CD14-positive monocyte (primary cell): ENCODE measurements around the gene SERPINB12. TPM values are rescaled to one million over a fixed set of nuclear protein-coding genes. Genes with fewer than 3 reads are reported as not detected.

ENCODE experiments used
- DNase-seq, 3 donors: peaks; one replicate each; pipeline ENCODE4 v3.0.0-alpha.2; 2011 to 2022
- H2AFZ ChIP-seq: 2 replicates; pipeline ENCODE4 v1.6.0; 2012; ENCODE audit warnings: mild to moderate bottlenecking, low read depth, low read length, inconsistent platforms; ENCODE audit not compliant: insufficient read depth, poor library complexity, severe bottlenecking
- H3K27ac ChIP-seq, 2 donors: 1 replicate in 1 of 2; 2 replicates in 1 of 2; pipeline ENCODE4 v1.5.1; 2012 to 2013; ENCODE audit warnings: low read length in 2 of 2, control low read depth in 1 of 2, inconsistent platforms in 1 of 2, low read depth in 1 of 2, mild to moderate bottlenecking in 1 of 2
- H3K27me3 ChIP-seq, 2 donors: one replicate each; pipeline versions ENCODE4 v1.6.0 to v1.6.1; 2011 to 2013; ENCODE audit warnings: low read length in 2 of 2; ENCODE audit not compliant: control insufficient read depth in 2 of 2, insufficient read depth in 2 of 2
- H3K36me3 ChIP-seq, 2 donors: replicated peaks in 1 of 2; 1 replicate in 1 of 2; 2 replicates in 1 of 2; pipeline versions ENCODE4 v1.5.1 to v1.6.1; 2012 to 2013; ENCODE audit warnings: low read length in 2 of 2, control low read depth in 1 of 2, inconsistent platforms in 1 of 2, mild to moderate bottlenecking in 1 of 2; ENCODE audit not compliant: insufficient read depth in 2 of 2, control insufficient read depth in 1 of 2
- H3K4me1 ChIP-seq, 2 donors: 1 replicate in 1 of 2; 2 replicates in 1 of 2; pipeline versions ENCODE4 v1.5.1 to v1.6.1; 2012 to 2013; ENCODE audit warnings: low read length in 2 of 2, control low read depth in 1 of 2, inconsistent platforms in 1 of 2, mild to moderate bottlenecking in 1 of 2, moderate library complexity in 1 of 2; ENCODE audit not compliant: insufficient read depth in 2 of 2, control insufficient read depth in 1 of 2
- H3K4me2 ChIP-seq: replicated peaks from 2 replicates; pipeline ENCODE3; 2012; ENCODE audit warnings: low read length, moderate library complexity, mild to moderate bottlenecking; ENCODE audit not compliant: poor library complexity, severe bottlenecking; ENCODE audit errors: extremely low read depth
- H3K4me3 ChIP-seq, 3 experiments: fragments of 200-600 bp in 1 of 3; sonication (generic) in 1 of 3; replicated peaks in 1 of 3; 1 replicate in 2 of 3; 2 replicates in 1 of 3; pipeline ENCODE4 v1.5.1; 2011 to 2013; ENCODE audit warnings: low read length in 3 of 3, mild to moderate bottlenecking in 3 of 3, control low read depth in 2 of 3, low read depth in 2 of 3, inconsistent platforms in 1 of 3, moderate library complexity in 1 of 3
- H3K79me2 ChIP-seq: 2 replicates; pipeline ENCODE4 v1.6.0; 2012; ENCODE audit warnings: mild to moderate bottlenecking, control low read depth, inconsistent platforms, low read length, moderate library complexity; ENCODE audit not compliant: insufficient read depth
- H3K9ac ChIP-seq: 2 replicates; pipeline ENCODE4 v1.6.0; 2017; ENCODE audit warnings: low read length, mild to moderate bottlenecking; ENCODE audit not compliant: insufficient read depth, poor library complexity, severe bottlenecking
- H3K9me3 ChIP-seq, 2 donors: replicated peaks in 1 of 2; 1 replicate in 1 of 2; 2 replicates in 1 of 2; pipeline versions ENCODE4 v1.5.1 to v1.6.1; 2012 to 2013; ENCODE audit warnings: low read length in 2 of 2, control low read depth in 1 of 2; ENCODE audit not compliant: control insufficient read depth in 1 of 2, insufficient read depth in 1 of 2
- H4K20me1 ChIP-seq: 2 replicates; pipeline ENCODE4 v1.6.0; 2012; ENCODE audit warnings: mild to moderate bottlenecking, low read length, control low read depth, moderate library complexity; ENCODE audit not compliant: insufficient read depth
- H3K27ac Mint-ChIP-seq, 7 donors: one replicate each; pipeline ENCODE4 v1.8.0; 2020; ENCODE audit warnings: mild to moderate bottlenecking in 7 of 7, mixed read lengths in 7 of 7, moderate library complexity in 6 of 7, inconsistent platforms in 2 of 7
- H3K27me3 Mint-ChIP-seq, 3 donors: one replicate each; pipeline ENCODE4 v1.8.0; 2021 to 2022; ENCODE audit warnings: low read depth in 3 of 3, mild to moderate bottlenecking in 3 of 3, mixed read lengths in 3 of 3, moderate library complexity in 3 of 3, inconsistent platforms in 1 of 3
- H3K36me3 Mint-ChIP-seq, 2 donors: one replicate each; pipeline ENCODE4 v1.8.0; 2020; ENCODE audit warnings: mixed read lengths in 2 of 2, inconsistent platforms in 1 of 2, mild to moderate bottlenecking in 1 of 2
- H3K4me1 Mint-ChIP-seq: one replicate; pipeline ENCODE4 v1.8.0; 2020; ENCODE audit warnings: mild to moderate bottlenecking, mixed read lengths
- H3K4me3 Mint-ChIP-seq, 2 donors: one replicate each; pipeline ENCODE4 v1.8.0; 2020; ENCODE audit warnings: mild to moderate bottlenecking in 2 of 2, mixed read lengths in 2 of 2, moderate library complexity in 1 of 2
- H3K9me3 Mint-ChIP-seq, 7 donors: one replicate each; pipeline ENCODE4 v1.8.0; 2020 to 2022; ENCODE audit warnings: mixed read lengths in 7 of 7, mild to moderate bottlenecking in 6 of 7, moderate library complexity in 6 of 7, inconsistent platforms in 2 of 7
- CTCF ChIP-seq: fragments of 200-600 bp; IDR thresholded peaks from one replicate; pipeline ENCODE4 v1.8.0; 2022; ENCODE audit warnings: antibody characterized with exemption, mild to moderate bottlenecking
- WGBS: methylation state at CpG from one replicate; pipeline ENCODE4 v1.1.5; 2013; ENCODE audit warnings: missing lambda C conversion rate; ENCODE audit not compliant: insufficient coverage; 5-methylcytosine and 5-hydroxymethylcytosine counted together
- intact Hi-C, 2 donors: fragments of 100-400 bp; cut with micrococcal nuclease; formaldehyde crosslinking; loops; one replicate each; pipeline versions ENCODE4 v1.15.0 to v1.15.1; 2023
- polyA plus RNA-seq, 3 donors: library from polyadenylated mRNA; depleted of rRNA in 1 of 3; unstranded in 2 of 3; stranded (reverse) in 1 of 3; fragments of 300-500 nt in 2 of 3; fragments of >200 nt in 1 of 3; fragmentation: Illumina TruSeq in 2 of 3; gene quantifications; 1 replicate in 2 of 3; 2 replicates in 1 of 3; pipeline ENCODE4 v1.2.3, GENCODE V29; 2012 to 2021

Gene SERPINB12
- polyA plus RNA-seq, 3 donors: not detected

- H3K79me2 ChIP-seq: no peaks in the 10 kb centered on the region
- Mint-ChIP-seq H3K9me3 (no peaks in the 10 kb centered on the region), H3K27ac (no peak overlapping the region), H3K4me1 (peaks cover 6% of the 10 kb centered on the region), H3K4me3 (no peak overlapping the region), H3K36me3 (no peaks in the 10 kb centered on the region), H3K27me3 (peaks cover 0 to 4% (median 1%) of the 10 kb centered on the region in 3 donors)
- H3K4me3 ChIP-seq: no peak overlapping the region
- no peaks in the 10 kb centered on the region for H3K27me3 ChIP-seq
- H3K9me3 ChIP-seq: no peaks in the 10 kb centered on the region
- no peaks in the 10 kb centered on the region for H3K36me3 ChIP-seq
- no peaks in the 10 kb centered on the region for H4K20me1 ChIP-seq
- intact Hi-C loops: loop anchor here (5.0 to 10.0 kb wide), 5 partner anchors 56 to 456 kb away; partner anchors contain the start of gene SERPINB8 (in 1 of the 2)
- H3K4me1 ChIP-seq: no peaks in the 10 kb centered on the region
- H3K27ac ChIP-seq: no peak overlapping the region
- WGBS: 36% methylated on average over 8 of the region's 16 CpGs
- peak; percentile 82 for TF ChIP-seq CTCF
- peak; percentile 64 to 80 (median 71) for DNase-seq
- no peak overlapping the region for H3K4me2 ChIP-seq
- H3K9ac ChIP-seq: no peak overlapping the region
- peak overlapping the region; percentile 4 for H2AFZ ChIP-seq
Measured at GRCh38 chr18:63518178-63519012, 23.8 kb upstream of the SERPINB12 start.

- Histone ChIP-seq H3K27ac (no peak overlapping the region), H3K27me3 (no peaks in the 10 kb centered on the region), H3K4me1 (no peaks in the 10 kb centered on the region), H3K79me2 (no peaks in the 10 kb centered on the region), H4K20me1 (no peaks in the 10 kb centered on the region), H3K9me3 (no peaks in the 10 kb centered on the region), H3K4me3 (no peak overlapping the region), H3K4me2 (no peak overlapping the region), H3K9ac (no peak overlapping the region), H2AFZ (no peak overlapping the region), H3K36me3 (no peaks in the 10 kb centered on the region)
- TF ChIP-seq CTCF: no peak
- Mint-ChIP-seq H3K4me3 (no peak overlapping the region), H3K36me3 (no peaks in the 10 kb centered on the region), H3K9me3 (peaks cover 0 to 2% (median 0%) of the 10 kb centered on the region in 7 donors), H3K27ac (no peak overlapping the region), H3K27me3 (peaks cover 0 to 5% (median 1%) of the 10 kb centered on the region in 3 donors), H3K4me1 (peaks cover 6% of the 10 kb centered on the region)
- WGBS: 86% methylated on average over 3 of the region's 3 CpGs
- intact Hi-C loops: no loop called here
- no peak for DNase-seq
Measured at GRCh38 chr18:63520053-63520685, 22.0 kb upstream of the SERPINB12 start.
